Peyer's patch (tissue), 4 donors: ENCODE data around the gene ANGPTL2.

Experiments used
- CTCF ChIP-seq, 6 experiments: fragments of 450-650 bp in 4 of 6; fragments of 200-600 bp in 2 of 6; sonication (generic) in 1 of 6; IDR thresholded peaks; one replicate each; pipeline ENCODE4 v1.5.1; 2017 to 2019; ENCODE audit warnings: antibody characterized with exemption in 6 of 6, mild to moderate bottlenecking in 3 of 6, moderate library complexity in 1 of 6
- POLR2A ChIP-seq, 2 donors: fragments of 450-650 bp; IDR thresholded peaks; one replicate each; pipeline ENCODE4 v1.5.1; 2017; ENCODE audit warnings: antibody characterized with exemption in 2 of 2, mild to moderate bottlenecking in 2 of 2, moderate library complexity in 2 of 2

GRCh38 chr9:127049581-127049980 is 72.9 kb downstream of the ANGPTL2 start:
- TF ChIP-seq CTCF (IDR thresholded peaks at IDR 0.05) (no peak), POLR2A (IDR thresholded peaks at IDR 0.05) (no peak)
